HepG2 (cell line): ENCODE results near the gene ANAPC16. TPM values are rescaled to one million over a fixed set of nuclear protein-coding genes. Genes with fewer than 3 reads are reported as not detected.

Experiments used
- AHR ChIP-seq: IDR thresholded peaks from 2 replicates; pipeline ENCODE4 v1.6.1; 2018; ENCODE audit warnings: missing genetic modification reagents, missing compliant biosample characterization
- CEBPB ChIP-seq: IDR thresholded peaks from 2 replicates; pipeline ENCODE4 v1.6.1; 2011; ENCODE audit warnings: low read depth, low read length, improper control_type of control experiment, borderline replicate concordance
- ELF4 ChIP-seq: sonication (generic); formaldehyde crosslinking; IDR thresholded peaks from 2 replicates; pipeline ENCODE4 v1.5.0; 2020; ENCODE audit warnings: missing genetic modification reagents, mild to moderate bottlenecking, moderate library complexity, borderline replicate concordance
- HNRNPL ChIP-seq: fragments of 200-400 bp; formaldehyde crosslinking; IDR thresholded peaks from 2 replicates; pipeline ENCODE4 v1.6.1; 2017; ENCODE audit warnings: mild to moderate bottlenecking, low read depth, low read length
- KDM2A ChIP-seq: sonication (generic); formaldehyde crosslinking; IDR thresholded peaks from 2 replicates; pipeline ENCODE4 v1.4.0; 2020; ENCODE audit warnings: low read depth, missing genetic modification reagents, borderline replicate concordance
- KLF13 ChIP-seq: sonication (generic); formaldehyde crosslinking; IDR thresholded peaks from 2 replicates; pipeline ENCODE4 v1.4.0; 2020; ENCODE audit warnings: mild to moderate bottlenecking, missing genetic modification reagents
- KLF6 ChIP-seq: IDR thresholded peaks from 2 replicates; pipeline ENCODE4 v1.8.0; 2016; ENCODE audit warnings: missing biosample characterization, missing genetic modification reagents
- MTA1 ChIP-seq: sonication (generic); formaldehyde crosslinking; IDR thresholded peaks from 2 replicates; pipeline ENCODE4 v1.4.0; 2020; ENCODE audit warnings: missing genetic modification reagents, mild to moderate bottlenecking, borderline replicate concordance
- NFE2L1 ChIP-seq: sonication (generic); formaldehyde crosslinking; IDR thresholded peaks from 2 replicates; pipeline ENCODE4 v1.4.0; 2020; ENCODE audit warnings: missing genetic modification reagents, mild to moderate bottlenecking, borderline replicate concordance
- NKX3-1 ChIP-seq: sonication (generic); formaldehyde crosslinking; IDR thresholded peaks from 2 replicates; pipeline ENCODE4 v1.5.0; 2020; ENCODE audit warnings: missing genetic modification reagents
- POLR2A ChIP-seq, 2 experiments: IDR thresholded peaks; 2 replicates each; pipeline ENCODE4 v1.6.1; 2011; ENCODE audit warnings: low read depth in 2 of 2, low read length in 2 of 2, mild to moderate bottlenecking in 1 of 2, moderate library complexity in 1 of 2; ENCODE audit not compliant: insufficient read depth in 1 of 2
- SALL1 ChIP-seq: sonication (generic); formaldehyde crosslinking; IDR thresholded peaks from 2 replicates; pipeline ENCODE4 v1.8.0; 2022; ENCODE audit warnings: mild to moderate bottlenecking, missing genetic modification reagents
- SMYD3 ChIP-seq: sonication (generic); formaldehyde crosslinking; IDR thresholded peaks from 2 replicates; pipeline ENCODE4 v1.8.1; 2023; ENCODE audit warnings: mild to moderate bottlenecking, missing genetic modification reagents
- SRF ChIP-seq: IDR thresholded peaks from 2 replicates; pipeline ENCODE4 v1.6.1; 2011; ENCODE audit warnings: mild to moderate bottlenecking, low read depth, low read length, moderate library complexity
- TARDBP ChIP-seq: sonication (generic); formaldehyde crosslinking; IDR thresholded peaks from 2 replicates; pipeline ENCODE4 v1.8.0; 2022; ENCODE audit warnings: mild to moderate bottlenecking, missing genetic modification reagents
- TFAP4 ChIP-seq: sonication (generic); IDR thresholded peaks from 2 replicates; pipeline ENCODE4 v1.6.1; 2016; ENCODE audit warnings: low read depth, borderline replicate concordance
- ZFP62 ChIP-seq: sonication (generic); formaldehyde crosslinking; IDR thresholded peaks from 2 replicates; pipeline ENCODE4 v1.4.0; 2020; ENCODE audit warnings: missing genetic modification reagents
- ZNF136 ChIP-seq: sonication (generic); formaldehyde crosslinking; IDR thresholded peaks from 2 replicates; pipeline ENCODE4 v1.8.1; 2022; ENCODE audit warnings: low read depth, mild to moderate bottlenecking, moderate library complexity, missing genetic modification reagents
- ZNF329 ChIP-seq: sonication (generic); formaldehyde crosslinking; IDR thresholded peaks from 2 replicates; pipeline ENCODE4 v1.9.0; 2021; ENCODE audit warnings: low read depth, mild to moderate bottlenecking, missing genetic modification reagents
- ZNF468 ChIP-seq: sonication (generic); formaldehyde crosslinking; IDR thresholded peaks from 2 replicates; pipeline ENCODE4 v1.8.0; 2022; ENCODE audit warnings: mild to moderate bottlenecking, moderate library complexity, missing genetic modification reagents
- ZNF614 ChIP-seq: IDR thresholded peaks from 2 replicates; pipeline ENCODE4 v1.6.1; 2018; ENCODE audit warnings: missing biosample characterization, missing genetic modification reagents, inconsistent platforms, borderline replicate concordance
- ZNF644 ChIP-seq: IDR thresholded peaks from 2 replicates; pipeline ENCODE4 v1.6.1; 2016; ENCODE audit warnings: low read depth
- ZNF674 ChIP-seq: sonication (generic); formaldehyde crosslinking; IDR thresholded peaks from 2 replicates; pipeline ENCODE4 v1.5.0; 2020; ENCODE audit warnings: low read depth, mild to moderate bottlenecking, missing genetic modification reagents
- ZNF776 ChIP-seq: sonication (generic); formaldehyde crosslinking; IDR thresholded peaks from 2 replicates; pipeline ENCODE4 v1.4.0; 2020; ENCODE audit warnings: mild to moderate bottlenecking, missing genetic modification reagents
- ZNF777 ChIP-seq: sonication (generic); formaldehyde crosslinking; IDR thresholded peaks from 2 replicates; pipeline ENCODE4 v1.4.0; 2020; ENCODE audit warnings: missing genetic modification reagents
- polyA plus RNA-seq, 8 experiments: library from polyadenylated mRNA; depleted of rRNA in 3 of 8; stranded (reverse) in 7 of 8; unstranded in 1 of 8; fragments of >200 nt; fragmentation: Illumina TruSeq in 4 of 8; extraction: Trizol in 4 of 8; gene quantifications; 2 replicates each; pipeline versions ENCODE4 v1.2.1 to v1.2.3, GENCODE V29; 2011 to 2016; ENCODE audit warnings: low read depth in 4 of 8, missing spikeins in 1 of 8, mixed read lengths in 1 of 8; ENCODE audit not compliant: insufficient read depth in 1 of 8
- total RNA-seq, 5 experiments: library from RNA; depleted of rRNA; stranded (reverse); fragments of >200 nt; fragmentation: Illumina TruSeq; extraction: Trizol; gene quantifications; 2 replicates each; pipeline ENCODE4 v1.2.3, GENCODE V29; 2016; ENCODE audit warnings: low read depth in 1 of 5
- TF ChIP-seq, protein P1 (sequence below): IDR thresholded peaks from 2 replicates; pipeline ENCODE4 v1.6.1; 2012; ENCODE audit warnings: inconsistent platforms
- TF ChIP-seq, protein P2 (sequence below): IDR thresholded peaks from 2 replicates; pipeline ENCODE4 v1.4.0; 2020; ENCODE audit warnings: mild to moderate bottlenecking, missing genetic modification reagents

The ANAPC16 gene
- total and polyA plus RNA-seq, 2 of the 13 experiments (the other 11 are each of a cell fraction or from before 2014, with no cell fraction given): 74.8 to 89.4 TPM

GRCh38 chr10:72254813-72255568 is 39.2 kb downstream of the ANAPC16 start (continued):
- TF ChIP-seq POLR2A (IDR thresholded peaks at IDR 0.05; ENCODE audit: insufficient read depth in 1 of 2, low read depth in 2 of 2, low read length in 2 of 2) (peak in 1 of 2 experiments; percentile 70; a peak in 2 of 4 replicates), ZNF776 (CRISPR knock-in tag) (no peak), SRF (no peak), ZNF674 (no peak), AHR (CRISPR knock-in tag) (no peak), ZNF777 (CRISPR knock-in tag) (no peak), KLF13 (CRISPR knock-in tag) (no peak), TARDBP (CRISPR knock-in tag) (peak; percentile 17; the same call in 1 of the 2 replicates), SMYD3 (no peak), KLF6 (0 out of 2 replicates have a peak, but pooled peaks have one; percentile 38), NKX3-1 (no peak), ELF4 (CRISPR knock-in tag) (no peak), ZNF329 (CRISPR knock-in tag) (no peak), ZNF468 (CRISPR knock-in tag) (no peak), ZNF644 (CRISPR knock-in tag) (0 out of 2 replicates have a peak, but pooled peaks have one; percentile 5), HNRNPL (peak; percentile 77), ZNF614 (CRISPR knock-in tag) (peak; percentile 65; the same call in 1 of the 2 replicates), NFE2L1 (no peak), SALL1 (CRISPR knock-in tag) (peak; percentile 62), KDM2A (CRISPR knock-in tag) (peak; percentile 49; the same call in 1 of the 2 replicates), ZNF136 (CRISPR knock-in tag) (no peak), MTA1 (CRISPR knock-in tag) (peak; percentile 35; the same call in 1 of the 2 replicates), ZFP62 (CRISPR knock-in tag) (no peak), TFAP4 (0 out of 2 replicates have a peak, but pooled peaks have one; percentile 12), CEBPB (no peak)
- TF ChIP-seq, protein P1, sequence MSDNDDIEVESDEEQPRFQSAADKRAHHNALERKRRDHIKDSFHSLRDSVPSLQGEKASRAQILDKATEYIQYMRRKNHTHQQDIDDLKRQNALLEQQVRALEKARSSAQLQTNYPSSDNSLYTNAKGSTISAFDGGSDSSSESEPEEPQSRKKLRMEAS: peak; percentile 29; the same call in 1 of the 2 replicates
- TF ChIP-seq, protein P2, sequence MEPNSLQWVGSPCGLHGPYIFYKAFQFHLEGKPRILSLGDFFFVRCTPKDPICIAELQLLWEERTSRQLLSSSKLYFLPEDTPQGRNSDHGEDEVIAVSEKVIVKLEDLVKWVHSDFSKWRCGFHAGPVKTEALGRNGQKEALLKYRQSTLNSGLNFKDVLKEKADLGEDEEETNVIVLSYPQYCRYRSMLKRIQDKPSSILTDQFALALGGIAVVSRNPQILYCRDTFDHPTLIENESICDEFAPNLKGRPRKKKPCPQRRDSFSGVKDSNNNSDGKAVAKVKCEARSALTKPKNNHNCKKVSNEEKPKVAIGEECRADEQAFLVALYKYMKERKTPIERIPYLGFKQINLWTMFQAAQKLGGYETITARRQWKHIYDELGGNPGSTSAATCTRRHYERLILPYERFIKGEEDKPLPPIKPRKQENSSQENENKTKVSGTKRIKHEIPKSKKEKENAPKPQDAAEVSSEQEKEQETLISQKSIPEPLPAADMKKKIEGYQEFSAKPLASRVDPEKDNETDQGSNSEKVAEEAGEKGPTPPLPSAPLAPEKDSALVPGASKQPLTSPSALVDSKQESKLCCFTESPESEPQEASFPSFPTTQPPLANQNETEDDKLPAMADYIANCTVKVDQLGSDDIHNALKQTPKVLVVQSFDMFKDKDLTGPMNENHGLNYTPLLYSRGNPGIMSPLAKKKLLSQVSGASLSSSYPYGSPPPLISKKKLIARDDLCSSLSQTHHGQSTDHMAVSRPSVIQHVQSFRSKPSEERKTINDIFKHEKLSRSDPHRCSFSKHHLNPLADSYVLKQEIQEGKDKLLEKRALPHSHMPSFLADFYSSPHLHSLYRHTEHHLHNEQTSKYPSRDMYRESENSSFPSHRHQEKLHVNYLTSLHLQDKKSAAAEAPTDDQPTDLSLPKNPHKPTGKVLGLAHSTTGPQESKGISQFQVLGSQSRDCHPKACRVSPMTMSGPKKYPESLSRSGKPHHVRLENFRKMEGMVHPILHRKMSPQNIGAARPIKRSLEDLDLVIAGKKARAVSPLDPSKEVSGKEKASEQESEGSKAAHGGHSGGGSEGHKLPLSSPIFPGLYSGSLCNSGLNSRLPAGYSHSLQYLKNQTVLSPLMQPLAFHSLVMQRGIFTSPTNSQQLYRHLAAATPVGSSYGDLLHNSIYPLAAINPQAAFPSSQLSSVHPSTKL (CRISPR knock-in tag): 0 out of 2 replicates have a peak, but pooled peaks have one; percentile 31
